NT2/D1 (cell line): ENCODE results near the gene CACNA1C.
A peak's percentile ranks its signal among the peaks of the same experiment; 100 is the strongest.

ENCODE experiments used
- DNase-seq: peaks from one replicate; pipeline ENCODE4 v3.0.0-alpha.2; 2011; ENCODE audit warnings: low read depth, low spot score
- H3K27me3 ChIP-seq: 2 replicates; pipeline ENCODE4 v1.6.0; 2011; ENCODE audit warnings: mild to moderate bottlenecking; ENCODE audit not compliant: insufficient read length, insufficient read depth
- H3K36me3 ChIP-seq: 2 replicates; pipeline ENCODE4 v1.6.1; 2011; ENCODE audit warnings: mild to moderate bottlenecking, low read length, mixed read lengths; ENCODE audit not compliant: insufficient read depth, insufficient read length
- H3K4me1 ChIP-seq: 2 replicates; pipeline ENCODE4 v1.5.1; 2011; ENCODE audit not compliant: insufficient read depth, insufficient read length
- H3K4me3 ChIP-seq: 2 replicates; pipeline ENCODE4 v1.5.1; 2011; ENCODE audit warnings: low read depth; ENCODE audit not compliant: insufficient read length
- H3K9ac ChIP-seq: 2 replicates; pipeline ENCODE4 v1.6.0; 2011; ENCODE audit warnings: low read depth; ENCODE audit not compliant: insufficient read length
- H3K9me3 ChIP-seq: 2 replicates; pipeline ENCODE4 v1.5.1; 2011; ENCODE audit warnings: mild to moderate bottlenecking, low read length; ENCODE audit not compliant: insufficient read depth
- SUZ12 ChIP-seq: IDR thresholded peaks from 2 replicates; pipeline ENCODE4 v1.6.1; 2011; ENCODE audit not compliant: insufficient read length, insufficient read depth; ENCODE audit errors: extremely low read depth
- YY1 ChIP-seq: IDR thresholded peaks from 2 replicates; pipeline ENCODE4 v1.6.1; 2011; ENCODE audit not compliant: insufficient read length, insufficient read depth
- ZNF274 ChIP-seq: IDR thresholded peaks from 2 replicates; pipeline ENCODE4 v1.6.1; 2011; ENCODE audit warnings: mild to moderate bottlenecking, low read depth, low read length

Gene CACNA1C

GRCh38 chr12:2555487-2556082 is 502.8 kb downstream of the CACNA1C start:
- Histone ChIP-seq H3K9ac (no peak overlapping the region), H3K4me3 (no peak overlapping the region), H3K4me1 (peaks cover 16% of the 10 kb centered on the region), H3K9me3 (no peaks in the 10 kb centered on the region), H3K36me3 (no peaks in the 10 kb centered on the region), H3K27me3 (peaks cover 26% of the 10 kb centered on the region)
- TF ChIP-seq ZNF274 (no peak), SUZ12 (no peak), YY1 (no peak)
- DNase-seq = peak; percentile 44

DNA sequence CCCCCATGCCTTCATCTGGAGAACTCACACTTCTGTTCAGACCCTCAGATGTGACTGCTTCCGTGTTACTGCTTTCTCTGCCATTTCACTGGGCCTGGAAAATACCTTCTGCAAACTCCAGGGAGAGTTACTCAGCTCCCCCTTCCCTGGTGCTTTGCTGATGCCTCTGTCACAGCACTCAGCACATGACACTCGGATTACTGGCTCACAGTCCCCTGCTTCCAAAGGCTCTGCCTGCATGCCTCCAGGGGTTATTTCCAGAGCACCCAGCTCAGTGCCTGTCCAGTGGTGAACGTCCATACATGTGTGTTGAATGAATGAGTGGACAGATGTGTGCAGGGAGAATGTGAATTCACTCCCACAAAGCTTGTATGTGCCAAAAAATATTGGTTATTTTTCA is 504.8 kb downstream of the CACNA1C start:
- Histone ChIP-seq H3K4me1 (peaks cover 9% of the 10 kb centered on the region), H3K4me3 (no peak overlapping the region), H3K36me3 (no peaks in the 10 kb centered on the region), H3K9ac (no peak overlapping the region), H3K9me3 (no peaks in the 10 kb centered on the region), H3K27me3 (peaks cover 24% of the 10 kb centered on the region)
- DNase-seq = no peak
- TF ChIP-seq SUZ12 = no peak
- no peak for TF ChIP-seq YY1
- TF ChIP-seq ZNF274 = no peak

DNA sequence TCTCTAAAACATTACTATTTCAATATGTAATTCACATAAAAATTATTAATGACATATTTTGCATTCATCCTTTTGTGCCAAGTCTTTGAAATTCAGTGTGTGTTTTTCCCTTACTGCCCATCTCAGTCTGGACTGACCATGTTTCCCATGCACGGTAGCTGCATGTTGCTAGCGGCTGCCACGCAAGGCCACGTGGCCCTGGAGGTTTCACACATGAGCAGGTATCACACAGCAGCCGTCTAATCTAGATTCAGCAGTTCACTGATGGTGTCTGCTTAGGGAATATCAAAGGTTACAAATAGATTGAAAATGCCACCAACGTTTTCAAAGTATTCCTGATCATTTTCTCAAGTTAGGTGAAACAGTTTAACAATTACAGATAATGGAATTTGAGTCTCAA is 507.1 kb downstream of the CACNA1C start:
- Histone ChIP-seq H3K9ac (no peak overlapping the region), H3K4me1 (peaks cover 8% of the 10 kb centered on the region), H3K27me3 (peaks cover 14% of the 10 kb centered on the region), H3K9me3 (no peaks in the 10 kb centered on the region), H3K4me3 (no peak overlapping the region), H3K36me3 (no peaks in the 10 kb centered on the region)
- TF ChIP-seq ZNF274 (no peak), SUZ12 (no peak), YY1 (no peak)
- DNase-seq = no peak

DNA sequence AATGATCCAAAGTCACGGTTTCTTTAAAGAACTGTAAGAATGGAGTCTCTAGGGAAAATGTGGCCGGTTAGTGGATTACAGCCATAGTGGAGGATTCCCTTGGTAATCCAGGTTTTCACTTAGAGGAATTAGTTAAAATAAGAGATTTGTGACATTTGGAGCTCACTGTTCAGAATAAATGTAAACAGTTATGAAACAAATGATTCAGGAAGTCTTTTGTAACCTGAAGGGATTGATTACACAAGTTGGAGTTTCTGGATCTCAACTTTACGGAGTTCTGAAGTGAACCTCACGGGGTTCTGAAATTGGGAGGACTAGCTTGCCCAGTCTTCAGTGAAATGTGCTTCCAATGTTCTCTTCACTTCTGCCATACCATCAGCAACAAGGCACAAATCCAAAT is 507.6 kb downstream of the CACNA1C start:
- Histone ChIP-seq H3K9me3 (no peaks in the 10 kb centered on the region), H3K4me1 (peaks cover 4% of the 10 kb centered on the region), H3K27me3 (peaks cover 14% of the 10 kb centered on the region), H3K4me3 (no peak overlapping the region), H3K9ac (no peak overlapping the region), H3K36me3 (no peaks in the 10 kb centered on the region)
- no peak for DNase-seq
- no peak for TF ChIP-seq SUZ12
- TF ChIP-seq ZNF274 = no peak

DNA sequence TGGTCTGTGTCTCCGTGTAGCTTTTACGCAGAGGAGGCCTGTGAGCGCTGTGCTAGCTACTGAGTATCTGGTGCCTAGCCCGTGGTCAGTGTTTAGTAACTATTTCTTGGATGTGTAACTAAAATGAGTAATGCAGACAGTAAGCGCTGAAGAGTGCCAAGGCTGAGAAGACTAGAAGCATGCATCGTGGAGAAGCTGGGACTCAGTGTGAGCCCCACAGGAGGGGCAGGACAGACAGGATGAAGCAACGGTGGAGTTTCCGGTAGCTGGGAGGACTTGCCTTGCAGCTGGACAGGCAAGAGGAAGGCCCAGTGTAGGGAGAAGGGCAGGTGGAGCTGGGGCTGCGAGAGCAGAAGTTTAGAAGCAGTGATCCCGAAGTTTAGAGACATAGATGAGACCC is 508.6 kb downstream of the CACNA1C start:
- no peak for DNase-seq
- H3K9me3 ChIP-seq = no peaks in the 10 kb centered on the region
- H3K36me3 ChIP-seq = no peaks in the 10 kb centered on the region
- peaks cover 6% of the 10 kb centered on the region for H3K27me3 ChIP-seq
- H3K4me1 ChIP-seq = peaks cover 2% of the 10 kb centered on the region
- H3K4me3 ChIP-seq = no peak overlapping the region
- no peak overlapping the region for H3K9ac ChIP-seq
- TF ChIP-seq ZNF274 (no peak), SUZ12 (no peak), YY1 (no peak)

- H3K9me3 ChIP-seq = no peaks in the 10 kb centered on the region
- no peak overlapping the region for H3K4me3 ChIP-seq
- H3K27me3 ChIP-seq = no peaks in the 10 kb centered on the region
- no peak overlapping the region for H3K9ac ChIP-seq
- TF ChIP-seq ZNF274 = no peak
- no peak for TF ChIP-seq YY1
- TF ChIP-seq SUZ12 = no peak
- H3K4me1 ChIP-seq = peaks cover 2% of the 10 kb centered on the region
- DNase-seq = no peak
- H3K36me3 ChIP-seq = no peaks in the 10 kb centered on the region
Measured at GRCh38 chr12:2562400-2562799, 509.6 kb downstream of the CACNA1C start.

GRCh38 chr12:2563709-2564108 is 510.9 kb downstream of the CACNA1C start:
- Histone ChIP-seq H3K27me3 (no peaks in the 10 kb centered on the region), H3K9me3 (no peaks in the 10 kb centered on the region), H3K4me1 (no peaks in the 10 kb centered on the region), H3K36me3 (no peaks in the 10 kb centered on the region), H3K9ac (no peak overlapping the region), H3K4me3 (no peak overlapping the region)
- TF ChIP-seq ZNF274 (no peak), YY1 (no peak)
- DNase-seq = no peak

- Histone ChIP-seq H3K4me1 (no peaks in the 10 kb centered on the region), H3K27me3 (peaks cover 11% of the 10 kb centered on the region), H3K36me3 (no peaks in the 10 kb centered on the region), H3K4me3 (no peak overlapping the region), H3K9me3 (no peaks in the 10 kb centered on the region), H3K9ac (no peak overlapping the region)
- no peak for TF ChIP-seq YY1
- no peak for TF ChIP-seq ZNF274
- no peak for TF ChIP-seq SUZ12
- DNase-seq = no peak
Measured at GRCh38 chr12:2566161-2566560, 513.4 kb downstream of the CACNA1C start.
